Activated T-cell treated with anti-CD3 and anti-CD28 coated beads, Interleukin-2, amount 50 U/mL, for 24 hours (primary cell): ENCODE data around the gene SMIM1.
"Not testable (repeated sequence)": the region's sequence is repeated elsewhere in the genome, so short reads cannot be mapped to it uniquely, and the experiment has no call there.

ENCODE experiments used
- DNase-seq: peaks from one replicate; pipeline ENCODE4 v3.0.0-alpha.2; 2020
- H3K27ac Mint-ChIP-seq: 2 replicates; pipeline ENCODE4 v1.8.0; 2020; ENCODE audit warnings: mild to moderate bottlenecking, mixed read lengths
- H3K27me3 Mint-ChIP-seq: 2 replicates; pipeline ENCODE4 v1.8.0; 2020; ENCODE audit warnings: mixed read lengths
- H3K36me3 Mint-ChIP-seq: 2 replicates; pipeline ENCODE4 v1.8.0; 2020; ENCODE audit warnings: low read depth, mixed read lengths
- H3K4me1 Mint-ChIP-seq: 2 replicates; pipeline ENCODE4 v1.8.0; 2020; ENCODE audit warnings: low read depth, mixed read lengths
- H3K4me3 Mint-ChIP-seq: 2 replicates; pipeline ENCODE4 v1.8.0; 2020; ENCODE audit warnings: mild to moderate bottlenecking, moderate library complexity, mixed read lengths
- H3K9me3 Mint-ChIP-seq: 2 replicates; pipeline ENCODE4 v1.8.0; 2020; ENCODE audit warnings: mixed read lengths

The SMIM1 gene

GRCh38 chr1:3745071-3745470 is 27.5 kb upstream of the SMIM1 start:
- Mint-ChIP-seq H3K4me3 (peak overlapping the region; percentile 25), H3K27me3 (no peaks in the 10 kb centered on the region), H3K9me3 (no peaks in the 10 kb centered on the region), H3K36me3 (peaks cover 49% of the 10 kb centered on the region), H3K4me1 (peaks cover 36% of the 10 kb centered on the region), H3K27ac (peak overlapping the region; percentile 19)
- DNase-seq: no peak

GRCh38 chr1:3745590-3746381 is 26.8 kb upstream of the SMIM1 start:
- Mint-ChIP-seq H3K9me3 (no peaks in the 10 kb centered on the region), H3K4me1 (peaks cover 36% of the 10 kb centered on the region), H3K4me3 (peak overlapping the region; percentile 81), H3K27me3 (no peaks in the 10 kb centered on the region), H3K36me3 (peaks cover 46% of the 10 kb centered on the region), H3K27ac (peak overlapping the region; percentile 86)
- no peak for DNase-seq

- H3K27me3 Mint-ChIP-seq: no peaks in the 10 kb centered on the region
- no peak for DNase-seq
- H3K27ac Mint-ChIP-seq: peak overlapping the region; percentile 86
- peak overlapping the region; percentile 81 for H3K4me3 Mint-ChIP-seq
- peaks cover 36% of the 10 kb centered on the region for H3K4me1 Mint-ChIP-seq
- no peaks in the 10 kb centered on the region for H3K9me3 Mint-ChIP-seq
- H3K36me3 Mint-ChIP-seq: peaks cover 40% of the 10 kb centered on the region
Observed at GRCh38 chr1:3746389-3746829, 26.1 kb upstream of the SMIM1 start.

- H3K27ac Mint-ChIP-seq: peak overlapping the region; percentile 86
- peak overlapping the region; percentile 81 for H3K4me3 Mint-ChIP-seq
Observed at GRCh38 chr1:3746830-3747521, 25.6 kb upstream of the SMIM1 start.

GRCh38 chr1:3747522-3747848 is 25.1 kb upstream of the SMIM1 start:
- Mint-ChIP-seq H3K36me3 (peaks cover 30% of the 10 kb centered on the region), H3K4me3 (peak overlapping the region; percentile 81), H3K4me1 (peaks cover 36% of the 10 kb centered on the region), H3K9me3 (no peaks in the 10 kb centered on the region), H3K27ac (no peak overlapping the region), H3K27me3 (no peaks in the 10 kb centered on the region)
- DNase-seq: no peak

More at GRCh38 chr1:3746830-3747521, 25.6 kb upstream of the SMIM1 start:
- DNase-seq: peak; percentile 94
- peaks cover 35% of the 10 kb centered on the region for H3K36me3 Mint-ChIP-seq
- peaks cover 36% of the 10 kb centered on the region for H3K4me1 Mint-ChIP-seq
- H3K9me3 Mint-ChIP-seq: no peaks in the 10 kb centered on the region
- H3K27me3 Mint-ChIP-seq: no peaks in the 10 kb centered on the region

GRCh38 chr1:3747903-3748302 is 24.6 kb upstream of the SMIM1 start:
- Mint-ChIP-seq H3K4me3 (peak overlapping the region; percentile 81), H3K4me1 (peaks cover 36% of the 10 kb centered on the region), H3K9me3 (no peaks in the 10 kb centered on the region), H3K36me3 (peaks cover 26% of the 10 kb centered on the region), H3K27ac (no peak overlapping the region), H3K27me3 (no peaks in the 10 kb centered on the region)
- no peak for DNase-seq

- not testable (repeated sequence) for H3K27me3 Mint-ChIP-seq, H3K27ac Mint-ChIP-seq, H3K9me3 Mint-ChIP-seq, DNase-seq
- peaks cover 33% of the 10 kb centered on the region for H3K4me1 Mint-ChIP-seq
- peaks cover 21% of the 10 kb centered on the region for H3K36me3 Mint-ChIP-seq
- peak overlapping the region; percentile 81 for H3K4me3 Mint-ChIP-seq
Observed at GRCh38 chr1:3748316-3748900, 24.1 kb upstream of the SMIM1 start.

GRCh38 chr1:3749512-3749911 is 23.0 kb upstream of the SMIM1 start:
- Mint-ChIP-seq H3K27me3 (no peaks in the 10 kb centered on the region), H3K36me3 (peaks cover 14% of the 10 kb centered on the region), H3K9me3 (no peaks in the 10 kb centered on the region), H3K4me3 (no peak overlapping the region), H3K27ac (no peak overlapping the region), H3K4me1 (peaks cover 29% of the 10 kb centered on the region)
- no peak for DNase-seq

GRCh38 chr1:3750741-3751140 is 21.8 kb upstream of the SMIM1 start:
- DNase-seq: no peak
- Mint-ChIP-seq H3K27ac (no peak overlapping the region), H3K4me1 (peaks cover 18% of the 10 kb centered on the region), H3K27me3 (no peaks in the 10 kb centered on the region), H3K4me3 (no peak overlapping the region), H3K9me3 (no peaks in the 10 kb centered on the region), H3K36me3 (peaks cover 6% of the 10 kb centered on the region)

GRCh38 chr1:3752400-3752945 is 20.1 kb upstream of the SMIM1 start, which contains the start of gene CCDC27:
CCDC27 (plus strand) TSS chr1:3752450; CDS start chr1:3752482, 32 bp downstream.
- Mint-ChIP-seq H3K36me3 (no peaks in the 10 kb centered on the region), H3K27ac (no peak within 1 kb of the TSS), H3K27me3 (peaks cover 2% of the 10 kb centered on the region), H3K9me3 (no peaks in the 10 kb centered on the region), H3K4me1 (peaks cover 10% of the 10 kb centered on the region), H3K4me3 (no peak within 1 kb of the TSS)
- DNase-seq: no peak

- Mint-ChIP-seq H3K36me3 (no peaks in the 10 kb centered on the region), H3K4me1 (no peaks in the 10 kb centered on the region), H3K4me3 (no peak overlapping the region), H3K9me3 (no peaks in the 10 kb centered on the region), H3K27ac (no peak overlapping the region), H3K27me3 (peaks cover 2% of the 10 kb centered on the region)
- no peak for DNase-seq
Observed at GRCh38 chr1:3753656-3754454, 18.7 kb upstream of the SMIM1 start.

- no peak for DNase-seq
- Mint-ChIP-seq H3K4me3 (no peak overlapping the region), H3K36me3 (no peaks in the 10 kb centered on the region), H3K4me1 (no peaks in the 10 kb centered on the region), H3K27me3 (peaks cover 18% of the 10 kb centered on the region), H3K27ac (no peak overlapping the region), H3K9me3 (no peaks in the 10 kb centered on the region)
Observed at GRCh38 chr1:3756394-3756793, 16.2 kb upstream of the SMIM1 start.

- H3K9me3 Mint-ChIP-seq: no peaks in the 10 kb centered on the region
- no peak for DNase-seq
- H3K36me3 Mint-ChIP-seq: no peaks in the 10 kb centered on the region
- no peak overlapping the region for H3K27ac Mint-ChIP-seq
- no peak overlapping the region for H3K4me3 Mint-ChIP-seq
- peaks cover 22% of the 10 kb centered on the region for H3K27me3 Mint-ChIP-seq
- H3K4me1 Mint-ChIP-seq: no peaks in the 10 kb centered on the region
Observed at GRCh38 chr1:3759164-3759563, 13.4 kb upstream of the SMIM1 start.

- Mint-ChIP-seq H3K27ac (no peak overlapping the region), H3K4me3 (no peak overlapping the region), H3K9me3 (no peaks in the 10 kb centered on the region), H3K36me3 (no peaks in the 10 kb centered on the region), H3K4me1 (no peaks in the 10 kb centered on the region), H3K27me3 (peaks cover 27% of the 10 kb centered on the region)
- DNase-seq: no peak
Observed at GRCh38 chr1:3759796-3760195, 12.8 kb upstream of the SMIM1 start.
